ENCODE results near the gene MED17.

Gene MED17, protein sequence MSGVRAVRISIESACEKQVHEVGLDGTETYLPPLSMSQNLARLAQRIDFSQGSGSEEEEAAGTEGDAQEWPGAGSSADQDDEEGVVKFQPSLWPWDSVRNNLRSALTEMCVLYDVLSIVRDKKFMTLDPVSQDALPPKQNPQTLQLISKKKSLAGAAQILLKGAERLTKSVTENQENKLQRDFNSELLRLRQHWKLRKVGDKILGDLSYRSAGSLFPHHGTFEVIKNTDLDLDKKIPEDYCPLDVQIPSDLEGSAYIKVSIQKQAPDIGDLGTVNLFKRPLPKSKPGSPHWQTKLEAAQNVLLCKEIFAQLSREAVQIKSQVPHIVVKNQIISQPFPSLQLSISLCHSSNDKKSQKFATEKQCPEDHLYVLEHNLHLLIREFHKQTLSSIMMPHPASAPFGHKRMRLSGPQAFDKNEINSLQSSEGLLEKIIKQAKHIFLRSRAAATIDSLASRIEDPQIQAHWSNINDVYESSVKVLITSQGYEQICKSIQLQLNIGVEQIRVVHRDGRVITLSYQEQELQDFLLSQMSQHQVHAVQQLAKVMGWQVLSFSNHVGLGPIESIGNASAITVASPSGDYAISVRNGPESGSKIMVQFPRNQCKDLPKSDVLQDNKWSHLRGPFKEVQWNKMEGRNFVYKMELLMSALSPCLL

DNA sequence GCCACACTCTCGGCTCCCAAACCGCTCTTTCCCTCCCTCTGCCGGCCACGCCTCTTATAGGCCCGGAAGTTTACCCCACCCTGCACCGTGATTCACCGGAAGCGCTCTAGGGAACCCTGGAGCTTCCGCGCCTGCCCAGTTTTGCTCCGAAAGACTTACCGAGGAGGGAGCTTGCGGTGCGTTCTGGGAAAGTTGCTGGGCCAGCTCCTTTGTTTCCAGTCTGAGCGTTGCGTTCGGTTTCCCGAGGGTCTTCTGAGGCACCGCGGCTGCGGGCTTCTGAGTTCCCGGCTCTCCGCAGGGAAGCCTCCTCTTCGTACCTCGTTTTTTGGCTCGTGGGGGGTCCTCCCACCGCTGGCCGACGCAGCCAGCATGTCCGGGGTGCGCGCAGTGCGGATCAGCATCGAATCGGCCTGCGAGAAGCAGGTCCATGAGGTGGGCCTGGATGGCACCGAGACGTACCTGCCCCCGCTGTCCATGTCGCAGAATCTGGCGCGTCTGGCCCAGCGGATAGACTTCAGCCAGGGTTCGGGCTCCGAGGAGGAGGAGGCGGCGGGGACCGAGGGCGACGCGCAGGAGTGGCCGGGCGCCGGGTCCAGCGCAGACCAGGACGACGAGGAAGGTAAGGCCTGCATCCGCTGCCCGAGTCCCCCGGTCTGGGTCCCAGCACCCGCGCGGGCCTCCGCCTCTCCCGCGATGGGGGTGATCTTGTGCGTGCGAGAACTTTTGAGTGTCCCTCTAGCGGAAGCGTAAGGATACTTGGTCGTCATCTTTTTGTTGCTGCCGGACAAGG is at the start of gene MED17:
Gene MED17, plus strand, starts transcription at position 138 of the 790 bp plus-strand sequence. Its CDS starts 232 bp downstream, at position 370.
- H3K4me2 ChIP-seq (ENCODE audit: low read length) = peak within 1 kb of the TSS; percentile 83
- no peaks in the 10 kb centered on the region for H3K9me3 ChIP-seq (ENCODE audit: control insufficient read depth, low read length)
- H3K4me1 ChIP-seq = no peaks in the 10 kb centered on the region
- peak within 1 kb of the TSS; percentile 89 for H3K27ac ChIP-seq
- peak within 1 kb of the TSS; percentile 77 for H3K9ac ChIP-seq
- H2AFZ ChIP-seq = peak within 1 kb of the TSS; percentile 80
- TF ChIP-seq, protein P1, sequence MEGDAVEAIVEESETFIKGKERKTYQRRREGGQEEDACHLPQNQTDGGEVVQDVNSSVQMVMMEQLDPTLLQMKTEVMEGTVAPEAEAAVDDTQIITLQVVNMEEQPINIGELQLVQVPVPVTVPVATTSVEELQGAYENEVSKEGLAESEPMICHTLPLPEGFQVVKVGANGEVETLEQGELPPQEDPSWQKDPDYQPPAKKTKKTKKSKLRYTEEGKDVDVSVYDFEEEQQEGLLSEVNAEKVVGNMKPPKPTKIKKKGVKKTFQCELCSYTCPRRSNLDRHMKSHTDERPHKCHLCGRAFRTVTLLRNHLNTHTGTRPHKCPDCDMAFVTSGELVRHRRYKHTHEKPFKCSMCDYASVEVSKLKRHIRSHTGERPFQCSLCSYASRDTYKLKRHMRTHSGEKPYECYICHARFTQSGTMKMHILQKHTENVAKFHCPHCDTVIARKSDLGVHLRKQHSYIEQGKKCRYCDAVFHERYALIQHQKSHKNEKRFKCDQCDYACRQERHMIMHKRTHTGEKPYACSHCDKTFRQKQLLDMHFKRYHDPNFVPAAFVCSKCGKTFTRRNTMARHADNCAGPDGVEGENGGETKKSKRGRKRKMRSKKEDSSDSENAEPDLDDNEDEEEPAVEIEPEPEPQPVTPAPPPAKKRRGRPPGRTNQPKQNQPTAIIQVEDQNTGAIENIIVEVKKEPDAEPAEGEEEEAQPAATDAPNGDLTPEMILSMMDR (IDR thresholded peaks at IDR 0.05) = peak; percentile 49
- H3K4me3 ChIP-seq (ENCODE audit: low read depth, low read length) = peak within 1 kb of the TSS; percentile 78
- no peaks in the 10 kb centered on the region for H3K27me3 ChIP-seq (ENCODE audit: control insufficient read depth, insufficient read depth, low read length)
- no peaks in the 10 kb centered on the region for H3K36me3 ChIP-seq (ENCODE audit: control insufficient read depth, insufficient read depth, low read length)
- peaks cover 28% of the 10 kb centered on the region for H3K79me2 ChIP-seq

DNA sequence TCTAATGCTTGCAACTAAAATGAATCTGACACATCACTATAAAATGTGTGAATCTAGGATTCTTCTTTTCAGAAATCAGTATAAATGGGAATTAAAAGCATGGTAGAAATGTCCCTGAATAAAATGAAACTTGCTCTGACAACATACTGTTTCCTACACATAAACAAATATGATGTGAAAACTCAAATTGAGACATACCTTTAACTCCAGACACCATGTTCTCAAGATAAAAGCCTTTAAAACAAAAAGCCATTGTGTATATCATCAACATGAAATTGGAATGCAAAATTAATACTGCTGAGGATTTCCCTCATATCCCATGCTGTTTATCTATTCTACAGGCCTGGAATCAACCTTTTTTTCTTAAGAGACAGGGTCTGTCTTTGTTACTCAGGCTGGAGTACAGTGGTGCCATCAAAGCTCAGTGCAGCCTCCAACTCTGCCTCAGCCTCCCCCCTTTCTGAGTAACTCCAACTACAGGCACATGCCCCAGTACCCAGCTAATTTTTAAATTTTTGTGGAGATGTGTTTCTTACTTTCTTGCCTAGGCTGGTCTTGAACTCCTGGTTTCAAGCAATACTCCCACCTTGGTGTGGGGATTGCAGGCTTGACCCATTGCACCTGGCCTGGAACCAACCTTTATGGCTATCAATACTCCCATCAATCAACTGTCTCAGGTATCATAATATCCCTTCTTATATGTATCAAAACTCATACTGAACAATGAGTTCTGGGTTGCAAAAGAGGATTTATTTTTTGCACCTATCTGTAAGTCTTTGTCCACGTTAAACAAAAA is 49.5 kb upstream of the MED17 start:
- Histone ChIP-seq H3K27me3 (ENCODE audit: control insufficient read depth, insufficient read depth, low read length) (no peaks in the 10 kb centered on the region), H2AFZ (no peak overlapping the region), H3K9ac (no peak overlapping the region), H3K27ac (no peak overlapping the region), H3K4me3 (ENCODE audit: low read depth, low read length) (no peak overlapping the region), H3K4me1 (peaks cover 7% of the 10 kb centered on the region), H3K4me2 (ENCODE audit: low read length) (no peak overlapping the region), H3K9me3 (ENCODE audit: control insufficient read depth, low read length) (no peaks in the 10 kb centered on the region), H3K36me3 (ENCODE audit: control insufficient read depth, insufficient read depth, low read length) (no peaks in the 10 kb centered on the region), H3K79me2 (no peaks in the 10 kb centered on the region)
- TF ChIP-seq, protein P1 (IDR thresholded peaks at IDR 0.05) = no peak

DNA sequence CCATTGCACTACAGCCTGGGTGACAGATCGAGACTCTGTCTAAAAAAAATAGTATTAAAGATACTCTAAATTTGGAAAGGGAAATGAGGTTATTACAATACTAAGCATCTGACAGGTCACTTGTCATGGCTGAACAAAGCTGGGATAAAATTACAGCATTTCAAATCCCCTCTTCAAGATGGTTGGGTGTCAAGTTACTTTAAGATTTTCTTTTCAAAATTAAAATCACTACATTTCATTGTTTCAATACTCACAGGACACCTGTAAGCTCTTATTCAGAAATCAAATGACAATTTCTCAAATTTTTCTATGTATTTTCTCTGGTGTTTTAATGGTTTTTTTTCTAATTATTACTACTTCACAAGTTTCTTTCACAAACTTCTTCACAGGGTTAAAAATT is 48.5 kb upstream of the MED17 start:
- no peak overlapping the region for H3K27ac ChIP-seq
- TF ChIP-seq, protein P1 (IDR thresholded peaks at IDR 0.05) = no peak

DNA sequence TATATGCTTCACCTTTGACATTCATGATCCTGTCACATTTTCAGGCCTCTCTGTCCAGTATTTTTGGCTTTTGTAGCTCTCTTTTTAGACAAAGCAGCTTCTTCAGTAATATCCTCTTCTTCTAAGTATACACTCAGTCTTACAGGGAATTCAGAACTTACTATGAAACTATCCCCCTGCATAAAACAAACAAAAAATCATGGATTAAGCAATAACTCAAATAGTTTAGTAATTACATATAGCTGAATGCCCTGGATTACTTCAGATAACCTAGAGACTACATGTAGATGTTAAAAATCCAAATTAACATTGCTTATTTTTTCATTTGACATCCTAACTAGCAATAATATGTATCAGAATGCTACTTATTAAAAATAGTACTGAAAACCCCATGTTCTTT is 48.0 kb upstream of the MED17 start:
- Histone ChIP-seq H3K4me2 (ENCODE audit: low read length) (no peak overlapping the region), H3K27me3 (ENCODE audit: control insufficient read depth, insufficient read depth, low read length) (no peaks in the 10 kb centered on the region), H3K4me3 (ENCODE audit: low read depth, low read length) (no peak overlapping the region), H3K9ac (no peak overlapping the region), H3K4me1 (peaks cover 8% of the 10 kb centered on the region), H3K36me3 (ENCODE audit: control insufficient read depth, insufficient read depth, low read length) (no peaks in the 10 kb centered on the region), H3K79me2 (peaks cover 6% of the 10 kb centered on the region), H2AFZ (no peak overlapping the region), H3K27ac (no peak overlapping the region), H3K9me3 (ENCODE audit: control insufficient read depth, low read length) (no peaks in the 10 kb centered on the region)
- TF ChIP-seq, protein P1 (IDR thresholded peaks at IDR 0.05) = no peak

More for the DNA sequence above, 48.5 kb upstream of the MED17 start:
- Histone ChIP-seq H3K27me3 (ENCODE audit: control insufficient read depth, insufficient read depth, low read length) (no peaks in the 10 kb centered on the region), H3K9ac (no peak overlapping the region), H3K9me3 (ENCODE audit: control insufficient read depth, low read length) (no peaks in the 10 kb centered on the region), H3K36me3 (ENCODE audit: control insufficient read depth, insufficient read depth, low read length) (no peaks in the 10 kb centered on the region), H3K4me1 (peaks cover 8% of the 10 kb centered on the region), H3K4me3 (ENCODE audit: low read depth, low read length) (no peak overlapping the region), H3K4me2 (ENCODE audit: low read length) (no peak overlapping the region), H2AFZ (no peak overlapping the region), H3K79me2 (peaks cover 2% of the 10 kb centered on the region)

Measured in parathyroid adenoma (tissue), 2 donors.